Measurements from ENCODE around the gene SMYD3. TPM values are rescaled to one million over a fixed set of nuclear protein-coding genes. Genes with fewer than 3 reads are reported as not detected.

SMYD3 gene
- polyA plus RNA-seq, 1 donor from 2014 or later, result 48.6 TPM

GRCh38 chr1:245802941-245803665, 704.0 kb downstream of the SMYD3 start:
- TF ChIP-seq CTCF (IDR thresholded peaks at IDR 0.05; ENCODE audit: poor library complexity, severe bottlenecking) (no peak), POLR2AphosphoS5 (IDR thresholded peaks at IDR 0.05) (no peak), TAF1 (IDR thresholded peaks at IDR 0.05; ENCODE audit: low read depth) (no peak), EP300 (conservative IDR thresholded peaks at IDR 0.05; ENCODE audit: poor library complexity, severe bottlenecking) (no peak), EZH2 (IDR thresholded peaks at IDR 0.05; ENCODE audit: borderline replicate concordance, insufficient read depth, low read length, poor library complexity, severe bottlenecking) (no peak), SMC3 (conservative IDR thresholded peaks at IDR 0.05; ENCODE audit: poor library complexity) (no peak), RAD21 (conservative IDR thresholded peaks at IDR 0.05) (no peak), REST (IDR thresholded peaks at IDR 0.05; ENCODE audit: borderline replicate concordance) (no peak), MXI1 (conservative IDR thresholded peaks at IDR 0.05; ENCODE audit: poor library complexity, severe bottlenecking) (no peak)
- H3K27ac ChIP-seq (ENCODE audit: low read length), result no peak overlapping the region
- no peaks in the 10 kb centered on the region for H3F3A ChIP-seq (ENCODE audit: insufficient read depth, low read length, poor library complexity, severe bottlenecking)
- H3K9me2 ChIP-seq (ENCODE audit: insufficient read depth, low read length), result no peaks in the 10 kb centered on the region
- no peaks in the 10 kb centered on the region for H3K9me3 ChIP-seq (ENCODE audit: low read length)
- H3K36me3 ChIP-seq (ENCODE audit: insufficient read depth, low read length), result no peaks in the 10 kb centered on the region
- H4K20me1 ChIP-seq (ENCODE audit: insufficient read depth), result no peaks in the 10 kb centered on the region
- no peak overlapping the region for H3K4me3 ChIP-seq (ENCODE audit: low read length)
- no peaks in the 10 kb centered on the region for H3K79me2 ChIP-seq (replicated peaks; ENCODE audit: insufficient read depth, low read length)
- no peak overlapping the region for H2AFZ ChIP-seq (ENCODE audit: low read depth, low read length)
- H3K27me3 ChIP-seq (ENCODE audit: insufficient read depth, low read depth, low read length), result no peaks in the 10 kb centered on the region
- H3K4me2 ChIP-seq (ENCODE audit: low read length), result no peak overlapping the region
- H3K9ac ChIP-seq (ENCODE audit: low read length), result no peak overlapping the region

- H3K27me3 ChIP-seq (ENCODE audit: insufficient read depth, low read depth, low read length), result no peaks in the 10 kb centered on the region
- no peaks in the 10 kb centered on the region for H3K9me3 ChIP-seq (ENCODE audit: low read length)
- no peaks in the 10 kb centered on the region for H3K36me3 ChIP-seq (ENCODE audit: insufficient read depth, low read length)
- TF ChIP-seq EP300 (conservative IDR thresholded peaks at IDR 0.05; ENCODE audit: poor library complexity, severe bottlenecking), result no peak
- TF ChIP-seq SMC3 (conservative IDR thresholded peaks at IDR 0.05; ENCODE audit: poor library complexity), result no peak
- TF ChIP-seq POLR2AphosphoS5 (IDR thresholded peaks at IDR 0.05), result no peak
- TF ChIP-seq EZH2 (IDR thresholded peaks at IDR 0.05; ENCODE audit: borderline replicate concordance, insufficient read depth, low read length, poor library complexity, severe bottlenecking), result no peak
- TF ChIP-seq REST (IDR thresholded peaks at IDR 0.05; ENCODE audit: borderline replicate concordance), result no peak
- no peak for TF ChIP-seq TAF1 (IDR thresholded peaks at IDR 0.05; ENCODE audit: low read depth)
- no peak for TF ChIP-seq RAD21 (conservative IDR thresholded peaks at IDR 0.05)
- no peaks in the 10 kb centered on the region for H3F3A ChIP-seq (ENCODE audit: insufficient read depth, low read length, poor library complexity, severe bottlenecking)
- no peak overlapping the region for H3K4me3 ChIP-seq (ENCODE audit: low read length)
- H3K79me2 ChIP-seq (replicated peaks; ENCODE audit: insufficient read depth, low read length), result no peaks in the 10 kb centered on the region
- no peak overlapping the region for H3K9ac ChIP-seq (ENCODE audit: low read length)
- no peak overlapping the region for H3K27ac ChIP-seq (ENCODE audit: low read length)
- no peak overlapping the region for H2AFZ ChIP-seq (ENCODE audit: low read depth, low read length)
- H4K20me1 ChIP-seq (ENCODE audit: insufficient read depth), result no peaks in the 10 kb centered on the region
- H3K9me2 ChIP-seq (ENCODE audit: insufficient read depth, low read length), result no peaks in the 10 kb centered on the region
- H3K4me2 ChIP-seq (ENCODE audit: low read length), result no peak overlapping the region
Observed at GRCh38 chr1:245800901-245801605, 706.0 kb downstream of the SMYD3 start.

Data from neural cell (in vitro differentiated cells).